Pancreas (tissue), 10 donors: Measurements from ENCODE around the gene LRMDA. TPM values are rescaled to one million over a fixed set of nuclear protein-coding genes. Genes with fewer than 3 reads are reported as not detected.

Experiments used
- ATAC-seq, 4 donors: fragments of 200-7000 bp; cut with Tn5 transposase; one replicate each; pipeline versions ENCODE4 v1.8.0 to v1.9.1; 2020; ENCODE audit warnings: mild to moderate bottlenecking in 4 of 4, moderate library complexity in 4 of 4
- DNase-seq, 6 donors: peaks; one replicate each; pipeline ENCODE4 v3.0.0-alpha.2; 2020
- FAIRE-seq: peaks from 2 replicates; lab custom pipeline; 2012; peaks lifted over from hg19 to GRCh38; lab: Jason Lieb, UNC
- H3K27ac ChIP-seq, 4 donors: fragments of 200-600 bp; sonication (generic); 1 replicate in 3 of 4; 2 replicates in 1 of 4; pipeline versions ENCODE4 v1.5.0 to v1.8.0; 2020
- H3K27me3 ChIP-seq, 4 donors: fragments of 200-600 bp; one replicate each; pipeline ENCODE4 v1.8.0; 2021
- H3K36me3 ChIP-seq, 3 donors: fragments of 200-600 bp; sonication (generic) in 1 of 3; one replicate each; pipeline versions ENCODE4 v1.5.0 to v1.8.0; 2020 to 2021
- H3K4me1 ChIP-seq, 3 donors: fragments of 200-600 bp; one replicate each; pipeline ENCODE4 v1.8.0; 2021
- H3K4me3 ChIP-seq, 4 donors: fragments of 200-600 bp; sonication (generic) in 2 of 4; one replicate each; pipeline versions ENCODE4 v1.5.0 to v1.8.0; 2020 to 2021
- H3K9me3 ChIP-seq, 4 donors: fragments of 200-600 bp; one replicate each; pipeline ENCODE4 v1.8.0; 2021
- CTCF ChIP-seq, 4 donors: fragments of 200-600 bp; sonication (generic) in 3 of 4; IDR thresholded peaks; one replicate each; pipeline versions ENCODE4 v1.5.0 to v1.8.0; 2021; ENCODE audit warnings: antibody characterized with exemption in 4 of 4
- WGBS, 2 donors: extraction: QIAGEN DNeasy Blood & Tissue Kit; methylation state at CpG; one replicate each; pipeline ENCODE4 v1.1.7; 2013; 5-methylcytosine and 5-hydroxymethylcytosine counted together
- intact Hi-C, 3 donors: fragments of 100-400 bp; cut with DNase I; formaldehyde crosslinking; loops; one replicate each; pipeline versions ENCODE4 v1.11.1 to v1.14.2; 2022
- polyA plus RNA-seq, 2 donors: library from polyadenylated mRNA; stranded (reverse); fragments of 200-250 nt; gene quantifications; one replicate each; pipeline ENCODE4 v1.2.3, GENCODE V29; 2013
- total RNA-seq, 6 donors: library from RNA; stranded (reverse); fragmentation: NEBNext Ultra II Directional in 4 of 6; extraction: Animal tissue kit (Norgen Biotek cat#: 25700) in 4 of 6; gene quantifications; one replicate each; pipeline versions ENCODE4 v1.2.1 to v1.2.4, GENCODE V29; 2021 to 2023
- donor health status: healthy with polysubstance abuse.
- donor health status: DM: no; HTN: no; CAD: no; lungs with moderate emphysema.
- donor health status: DM: no; HTN: no; CAD: no.
- donor health status: control.
- donor health status: control.
- donor health status: Bipolar disorder and iron deficiency.
- donor health status: DM: yes; HTN: yes; CAD: no.
- donor health status: DM: no; HTN: no; CAD: no.
- donor health status: DM: no; HTN: no; CAD: no.
- donor health status: DM: yes; HTN: yes; CAD: no.

LRMDA gene
- total and polyA plus RNA-seq, 8 donors = 4.6 to 21.2 (median 13.4) TPM

GRCh38 chr10:76234499-76235226 is 803.2 kb downstream of the LRMDA start:
- H3K9me3 ChIP-seq = no peaks in the 10 kb centered on the region
- FAIRE-seq (no peak), DNase-seq (no peak), ATAC-seq (no peak)
- no peaks in the 10 kb centered on the region for H3K36me3 ChIP-seq
- peaks cover 0 to 5% (median 0%) of the 10 kb centered on the region in 3 donors for H3K4me1 ChIP-seq
- H3K4me3 ChIP-seq = no peak overlapping the region
- intact Hi-C loops = no loop called here
- H3K27ac ChIP-seq = no peak overlapping the region
- no peaks in the 10 kb centered on the region for H3K27me3 ChIP-seq
- WGBS, 2 donors = 80 to 83% methylated on average over 4 of the region's 4 CpGs
- TF ChIP-seq CTCF (IDR thresholded peaks at IDR 0.05) = no peak

GRCh38 chr10:76236356-76236755 is 804.9 kb downstream of the LRMDA start:
- FAIRE-seq = no peak
- H3K9me3 ChIP-seq = no peaks in the 10 kb centered on the region
- no peak for DNase-seq
- peaks cover 0 to 3% (median 0%) of the 10 kb centered on the region in 3 donors for H3K4me1 ChIP-seq
- 64 to 72% methylated on average over 2 of the region's 2 CpGs for WGBS, 2 donors
- TF ChIP-seq CTCF (IDR thresholded peaks at IDR 0.05) = no peak
- no peaks in the 10 kb centered on the region for H3K27me3 ChIP-seq
- H3K4me3 ChIP-seq = no peak overlapping the region
- H3K36me3 ChIP-seq = no peaks in the 10 kb centered on the region
- H3K27ac ChIP-seq = no peak overlapping the region
- intact Hi-C loops = no loop called here
- no peak for ATAC-seq

- no peaks in the 10 kb centered on the region for H3K4me1 ChIP-seq
- DNase-seq = no peak
- no peak for FAIRE-seq
- no peak for ATAC-seq
- H3K9me3 ChIP-seq = no peaks in the 10 kb centered on the region
- no peak for TF ChIP-seq CTCF (IDR thresholded peaks at IDR 0.05)
- no peaks in the 10 kb centered on the region for H3K36me3 ChIP-seq
- no peaks in the 10 kb centered on the region for H3K27me3 ChIP-seq
- intact Hi-C loops = no loop called here
- no peak overlapping the region for H3K4me3 ChIP-seq
- H3K27ac ChIP-seq = no peak overlapping the region
- 59 to 61% methylated on average over 8 of the region's 8 CpGs for WGBS, 2 donors
Observed at GRCh38 chr10:76242956-76243355, 811.5 kb downstream of the LRMDA start.

GRCh38 chr10:76244061-76244686 is 812.8 kb downstream of the LRMDA start:
- H3K9me3 ChIP-seq = no peaks in the 10 kb centered on the region
- ATAC-seq (no peak), FAIRE-seq (no peak), DNase-seq (no peak)
- TF ChIP-seq CTCF (IDR thresholded peaks at IDR 0.05) = no peak
- H3K4me1 ChIP-seq = no peaks in the 10 kb centered on the region
- no peak overlapping the region for H3K27ac ChIP-seq
- H3K4me3 ChIP-seq = no peak overlapping the region
- no peaks in the 10 kb centered on the region for H3K36me3 ChIP-seq
- 88 to 90% methylated on average over 5 of the region's 5 CpGs for WGBS, 2 donors
- H3K27me3 ChIP-seq = no peaks in the 10 kb centered on the region
- intact Hi-C loops = no loop called here

GRCh38 chr10:76245951-76246495 is 814.6 kb downstream of the LRMDA start:
- no peak for FAIRE-seq
- intact Hi-C loops = no loop called here

More at GRCh38 chr10:76245951-76246495, 814.6 kb downstream of the LRMDA start:
- H3K9me3 ChIP-seq = no peaks in the 10 kb centered on the region
- no peak for TF ChIP-seq CTCF (IDR thresholded peaks at IDR 0.05)
- H3K27ac ChIP-seq = no peak overlapping the region
- no peaks in the 10 kb centered on the region for H3K36me3 ChIP-seq
- 94 to 96% methylated on average over 7 of the region's 7 CpGs for WGBS, 2 donors
- ATAC-seq = no peak
- DNase-seq = no peak
- no peak overlapping the region for H3K4me3 ChIP-seq
- H3K27me3 ChIP-seq = no peaks in the 10 kb centered on the region
- H3K4me1 ChIP-seq = no peaks in the 10 kb centered on the region
